Thyroid gland (tissue), 4 donors: ENCODE data around the gene AGBL4. TPM values are rescaled to one million over a fixed set of nuclear protein-coding genes. Genes with fewer than 3 reads are reported as not detected.

ENCODE experiments used
- DNase-seq, 2 donors: peaks; one replicate each; pipeline ENCODE4 v3.0.0-alpha.2; 2019
- H3K27ac ChIP-seq, 3 donors: fragments of 200-600 bp; sonication (generic); 1 replicate in 2 of 3; 2 replicates in 1 of 3; pipeline ENCODE4 v1.5.1; 2016 to 2019; ENCODE audit warnings: mild to moderate bottlenecking in 1 of 3, moderate library complexity in 1 of 3
- H3K27me3 ChIP-seq: fragments of 200-600 bp; sonication (generic); one replicate; pipeline ENCODE4 v1.5.1; 2019
- H3K36me3 ChIP-seq, 2 donors: fragments of 200-600 bp; sonication (generic); one replicate each; pipeline ENCODE4 v1.5.1; 2016 to 2019
- H3K4me1 ChIP-seq, 2 donors: fragments of 200-600 bp; sonication (generic); one replicate each; pipeline ENCODE4 v1.5.1; 2017 to 2019
- H3K4me3 ChIP-seq, 3 donors: fragments of 200-600 bp; sonication (generic); replicated peaks in 1 of 3; 1 replicate in 2 of 3; 2 replicates in 1 of 3; pipeline ENCODE4 v1.5.1; 2016; ENCODE audit warnings: mild to moderate bottlenecking in 1 of 3
- H3K9me3 ChIP-seq: fragments of 200-600 bp; sonication (generic); one replicate; pipeline ENCODE4 v1.5.1; 2017
- CTCF ChIP-seq, 6 experiments: fragments of 200-600 bp in 3 of 6; fragments of 450-650 bp in 3 of 6; sonication (generic) in 3 of 6; IDR thresholded peaks; one replicate each; pipeline ENCODE4 v1.5.1; 2016 to 2019; ENCODE audit warnings: antibody characterized with exemption in 6 of 6, mild to moderate bottlenecking in 2 of 6, inconsistent platforms in 1 of 6, moderate library complexity in 1 of 6
- POLR2A ChIP-seq, 2 donors: fragments of 450-650 bp; IDR thresholded peaks; one replicate each; pipeline ENCODE4 v1.6.1; 2017; ENCODE audit warnings: antibody characterized with exemption in 2 of 2, mild to moderate bottlenecking in 2 of 2, moderate library complexity in 1 of 2
- WGBS, 2 donors: methylation state at CpG; one replicate each; pipeline ENCODE4 v1.1.5; 2017; 5-methylcytosine and 5-hydroxymethylcytosine counted together
- intact Hi-C: fragments of 100-400 bp; cut with DNase I; formaldehyde crosslinking; loops from one replicate; pipeline ENCODE4 v1.15.1; 2023
- total RNA-seq, 4 donors: library from RNA; depleted of rRNA; stranded (reverse); fragments of >200 nt; gene quantifications; one replicate each; pipeline ENCODE4 v1.2.3, GENCODE V29; 2016

AGBL4 gene
- total RNA-seq, 4 donors from 2014 or later, result 2.1 to 6.0 (median 4.8) TPM

- intact Hi-C loops, result no loop called here
- Histone ChIP-seq H3K4me3 (no peak overlapping the region), H3K4me1 (no peaks in the 10 kb centered on the region), H3K27ac (no peak overlapping the region), H3K36me3 (peaks cover 6 to 17% of the 10 kb centered on the region in 2 donors), H3K9me3 (no peaks in the 10 kb centered on the region), H3K27me3 (no peaks in the 10 kb centered on the region)
- TF ChIP-seq CTCF (IDR thresholded peaks at IDR 0.05) (no peak), POLR2A (IDR thresholded peaks at IDR 0.05) (no peak)
- DNase-seq, result no peak
Observed at GRCh38 chr1:48761411-48761810, 1262.3 kb downstream of the AGBL4 start.

GRCh38 chr1:48760857-48761256 is 1262.9 kb downstream of the AGBL4 start:
- 76 to 81% methylated on average over 7 of the region's 7 CpGs for WGBS, 2 donors
- no peaks in the 10 kb centered on the region for H3K4me1 ChIP-seq
- no peak overlapping the region for H3K27ac ChIP-seq
- H3K4me3 ChIP-seq, result no peak overlapping the region
- H3K27me3 ChIP-seq, result no peaks in the 10 kb centered on the region
- H3K9me3 ChIP-seq, result no peaks in the 10 kb centered on the region
- peaks cover 6 to 17% of the 10 kb centered on the region in 2 donors for H3K36me3 ChIP-seq
- intact Hi-C loops, result no loop called here
- TF ChIP-seq CTCF (IDR thresholded peaks at IDR 0.05), result no peak
- no peak for TF ChIP-seq POLR2A (IDR thresholded peaks at IDR 0.05)
- DNase-seq, result no peak

GRCh38 chr1:48758976-48759375 is 1264.8 kb downstream of the AGBL4 start:
- H3K27ac ChIP-seq, result no peak overlapping the region
- TF ChIP-seq POLR2A (IDR thresholded peaks at IDR 0.05), result no peak
- H3K4me1 ChIP-seq, result no peaks in the 10 kb centered on the region
- H3K36me3 ChIP-seq, result peaks cover 6 to 17% of the 10 kb centered on the region in 2 donors
- no peaks in the 10 kb centered on the region for H3K27me3 ChIP-seq
- intact Hi-C loops, result no loop called here
- no peaks in the 10 kb centered on the region for H3K9me3 ChIP-seq
- H3K4me3 ChIP-seq, result no peak overlapping the region
- WGBS, 2 donors, result 97 to 98% methylated on average over 18 of the region's 18 CpGs
- no peak for DNase-seq

GRCh38 chr1:48757363-48757762 is 1266.4 kb downstream of the AGBL4 start:
- no peaks in the 10 kb centered on the region for H3K9me3 ChIP-seq
- H3K27ac ChIP-seq, result no peak overlapping the region
- no peak overlapping the region for H3K4me3 ChIP-seq
- no peaks in the 10 kb centered on the region for H3K27me3 ChIP-seq
- TF ChIP-seq CTCF (IDR thresholded peaks at IDR 0.05) (no peak), POLR2A (IDR thresholded peaks at IDR 0.05) (no peak)
- DNase-seq, result no peak
- 92 to 99% methylated on average over 2 of the region's 2 CpGs for WGBS, 2 donors
- H3K4me1 ChIP-seq, result no peaks in the 10 kb centered on the region
- intact Hi-C loops, result no loop called here
- H3K36me3 ChIP-seq, result peaks cover 6 to 17% of the 10 kb centered on the region in 2 donors

GRCh38 chr1:48756683-48757316 is 1267.0 kb downstream of the AGBL4 start:
- 95% methylated on average over 1 of the region's 1 CpG for WGBS, 2 donors
- DNase-seq, result no peak
- intact Hi-C loops, result no loop called here
- no peak overlapping the region for H3K27ac ChIP-seq
- H3K4me1 ChIP-seq, result peaks cover 0 to under 1% of the 10 kb centered on the region in 2 donors
- H3K36me3 ChIP-seq, result peaks cover 6 to 17% of the 10 kb centered on the region in 2 donors
- H3K9me3 ChIP-seq, result no peaks in the 10 kb centered on the region
- no peaks in the 10 kb centered on the region for H3K27me3 ChIP-seq
- TF ChIP-seq POLR2A (IDR thresholded peaks at IDR 0.05) (no peak), CTCF (IDR thresholded peaks at IDR 0.05) (no peak)
- no peak overlapping the region for H3K4me3 ChIP-seq
